GM13976 (cell line): ENCODE results near the gene MB.

Source experiments
- DNase-seq: peaks from one replicate; pipeline ENCODE4 v3.0.0; 2012; ENCODE audit warnings: low spot score
- CTCF ChIP-seq: IDR thresholded peaks from 2 replicates; pipeline ENCODE4 v1.5.1; 2012; ENCODE audit warnings: borderline replicate concordance, mild to moderate bottlenecking; ENCODE audit not compliant: insufficient read depth; ENCODE audit errors: extremely low read depth, missing control alignments, control extremely low read depth
- in situ Hi-C: fragments of 300-500 bp; cut with MboI; formaldehyde crosslinking; loops from one replicate; pipeline ENCODE4 v1.12.0; 2022; ENCODE audit warnings: low sequenced_read_pairs, mixed read lengths, inconsistent platforms; ENCODE audit not compliant: unreplicated experiment

The MB gene

GRCh38 chr22:35611200-35611890, 5.8 kb downstream of the MB start:
- in situ Hi-C loops = no loop called here
- no peak for TF ChIP-seq CTCF
- no peak for DNase-seq

GRCh38 chr22:35610741-35611140, 6.4 kb downstream of the MB start:
- TF ChIP-seq CTCF = no peak
- no peak for DNase-seq

GRCh38 chr22:35609761-35610160, 7.4 kb downstream of the MB start:
- no peak for TF ChIP-seq CTCF
- in situ Hi-C loops = no loop called here
- DNase-seq = no peak

More at GRCh38 chr22:35610741-35611140, 6.4 kb downstream of the MB start:
- in situ Hi-C loops = no loop called here

GRCh38 chr22:35609261-35609660, 7.9 kb downstream of the MB start:
- TF ChIP-seq CTCF = no peak
- in situ Hi-C loops = no loop called here
- no peak for DNase-seq

DNA sequence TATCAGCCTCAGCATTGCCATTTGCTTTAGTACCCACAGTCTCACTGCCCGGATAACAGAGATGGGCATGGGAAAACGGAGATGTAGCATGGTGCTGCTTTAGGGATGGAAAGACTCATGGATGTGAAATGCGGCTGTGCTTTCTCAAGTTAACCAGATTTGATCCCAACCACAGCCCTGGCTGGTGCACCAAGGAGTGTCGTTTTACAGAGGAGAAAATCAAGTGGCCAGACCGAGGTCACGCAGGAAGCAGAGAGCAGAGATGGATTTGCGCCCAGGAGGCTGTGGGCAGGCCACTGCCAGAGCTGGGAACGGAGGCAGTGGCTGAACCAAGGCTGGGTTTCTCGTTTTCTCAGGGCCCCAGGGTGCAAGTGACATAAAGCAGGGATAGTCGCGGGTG, 9.0 kb downstream of the MB start:
- DNase-seq = no peak
- no peak for TF ChIP-seq CTCF
- in situ Hi-C loops = no loop called here

- in situ Hi-C loops = no loop called here
- DNase-seq = no peak
- TF ChIP-seq CTCF = no peak
These were observed 10.2 kb downstream of the MB start for GRCh38 chr22:35606916-35607315.

DNA sequence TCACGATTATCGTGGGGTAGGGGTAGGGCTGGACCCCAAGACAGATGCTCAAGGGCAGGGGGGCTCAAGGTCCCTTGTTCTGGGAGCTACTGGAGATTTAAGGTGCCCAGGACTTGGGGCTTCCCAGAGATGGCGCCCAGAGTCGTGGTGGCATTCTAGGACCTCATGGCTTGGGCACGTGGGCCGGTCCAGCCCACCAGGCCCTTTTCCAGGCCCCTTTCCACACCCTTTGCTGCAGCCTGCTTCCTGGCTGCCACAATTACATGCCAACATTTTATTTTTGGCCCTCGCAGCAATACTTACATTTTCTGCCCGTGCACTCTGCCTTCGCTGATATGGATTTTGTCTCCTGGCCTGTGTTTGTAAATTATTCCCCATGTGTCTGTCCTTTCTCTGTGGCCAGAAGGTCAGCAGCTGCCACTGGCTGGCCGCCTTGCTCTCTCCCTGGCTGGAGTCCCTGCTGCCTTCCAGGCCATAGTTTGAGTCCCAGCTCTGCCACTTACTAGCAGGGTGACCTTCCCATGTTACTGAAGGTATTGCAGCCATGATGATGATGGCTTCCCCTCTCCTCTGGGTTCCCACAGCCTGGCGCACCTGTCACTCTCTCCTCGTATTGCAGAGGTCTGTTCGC, 11.2 kb downstream of the MB start:
- no peak for DNase-seq
- TF ChIP-seq CTCF = no peak
- in situ Hi-C loops = no loop called here
